Immature natural killer cell (primary cell): Measurements from ENCODE around the gene R3HDM2. TPM values are rescaled to one million over a fixed set of nuclear protein-coding genes. Genes with fewer than 3 reads are reported as not detected.

Source experiments
- DNase-seq, 3 donors: peaks; one replicate each; pipeline ENCODE4 v3.0.0; 2022; ENCODE audit warnings: mixed read lengths in 1 of 3
- H3K27ac Mint-ChIP-seq, 6 donors: one replicate each; pipeline ENCODE4 v1.8.0; 2020; ENCODE audit warnings: mixed read lengths in 6 of 6, mild to moderate bottlenecking in 5 of 6, inconsistent platforms in 4 of 6, moderate library complexity in 3 of 6
- H3K27me3 Mint-ChIP-seq, 3 donors: one replicate each; pipeline ENCODE4 v1.8.0; 2020 to 2021; ENCODE audit warnings: low read depth in 3 of 3, mild to moderate bottlenecking in 3 of 3, mixed read lengths in 3 of 3, moderate library complexity in 3 of 3, inconsistent platforms in 1 of 3
- H3K36me3 Mint-ChIP-seq, 3 donors: one replicate each; pipeline ENCODE4 v1.8.0; 2020; ENCODE audit warnings: mixed read lengths in 3 of 3, inconsistent platforms in 2 of 3, mild to moderate bottlenecking in 2 of 3
- H3K4me1 Mint-ChIP-seq, 2 donors: one replicate each; pipeline ENCODE4 v1.8.0; 2020; ENCODE audit warnings: inconsistent platforms in 2 of 2, mild to moderate bottlenecking in 2 of 2, mixed read lengths in 2 of 2, moderate library complexity in 1 of 2
- H3K4me3 Mint-ChIP-seq, 5 donors: one replicate each; pipeline ENCODE4 v1.8.0; 2020; ENCODE audit warnings: mild to moderate bottlenecking in 5 of 5, mixed read lengths in 5 of 5, inconsistent platforms in 3 of 5, moderate library complexity in 3 of 5
- H3K9me3 Mint-ChIP-seq, 6 donors: one replicate each; pipeline ENCODE4 v1.8.0; 2020; ENCODE audit warnings: mild to moderate bottlenecking in 6 of 6, mixed read lengths in 6 of 6, inconsistent platforms in 4 of 6, moderate library complexity in 3 of 6
- polyA plus RNA-seq, 3 donors: library from polyadenylated mRNA; unstranded; fragments of 300-500 nt; fragmentation: Illumina TruSeq; gene quantifications; one replicate each; pipeline ENCODE4 v1.2.3, GENCODE V29; 2021

R3HDM2 gene
- polyA plus RNA-seq, 3 donors from 2014 or later = 0.12 to 19.0 (median 3.3) TPM

DNA sequence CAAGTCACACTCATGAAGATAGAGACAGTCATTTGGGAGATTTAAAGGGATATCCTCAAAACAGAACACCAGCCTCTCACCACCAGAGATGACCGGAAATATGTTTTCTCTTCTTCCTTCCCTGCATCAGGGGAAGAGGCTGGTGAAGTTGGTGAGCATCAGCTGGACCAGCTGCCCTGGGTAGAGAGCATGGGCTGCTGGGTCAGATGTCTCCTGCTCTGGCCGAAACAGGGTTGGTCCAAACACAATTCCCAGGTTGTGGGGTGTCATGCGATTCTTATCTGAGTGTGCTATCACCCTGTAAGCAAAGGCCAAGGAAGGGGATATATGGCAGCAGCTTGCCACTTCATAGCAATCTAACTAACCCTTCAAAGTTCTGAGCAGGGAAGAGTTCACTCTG is 41.5 kb upstream of the R3HDM2 start:
- peaks cover 40 to 51% (median 46%) of the 10 kb centered on the region in 3 donors for H3K36me3 Mint-ChIP-seq
- H3K27ac Mint-ChIP-seq = peak overlapping the region; percentile 55 to 80 (median 73)
- no peaks in the 10 kb centered on the region for H3K9me3 Mint-ChIP-seq

DNA sequence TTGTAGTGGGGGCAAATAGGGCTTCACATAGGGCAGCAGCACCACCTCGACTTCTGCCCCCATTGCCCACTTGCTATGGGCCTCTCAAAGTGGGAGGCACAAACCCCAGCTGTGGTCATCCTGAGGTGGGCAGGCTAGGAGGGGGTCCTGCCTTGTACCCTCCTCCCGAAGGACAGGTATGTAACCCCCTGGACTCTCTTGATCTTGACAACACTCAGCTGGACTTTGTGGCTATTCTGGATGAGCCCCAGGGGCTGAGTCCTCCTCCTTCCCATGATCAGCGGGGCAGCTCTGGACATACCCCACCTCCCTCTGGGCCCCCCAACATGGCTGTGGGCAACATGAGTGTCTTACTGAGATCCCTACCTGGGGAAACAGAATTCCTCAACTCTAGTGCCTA is 40.8 kb upstream of the R3HDM2 start:
- no peak for DNase-seq
- Mint-ChIP-seq H3K4me1 (peaks cover 73 to 75% of the 10 kb centered on the region in 2 donors), H3K27me3 (peaks cover 27 to 45% (median 41%) of the 10 kb centered on the region in 3 donors), H3K36me3 (peaks cover 37 to 44% (median 42%) of the 10 kb centered on the region in 3 donors), H3K4me3 (no peak overlapping the region), H3K9me3 (no peaks in the 10 kb centered on the region), H3K27ac (peak overlapping the region; percentile 61 to 80 (median 73))

More for the DNA sequence above, 41.5 kb upstream of the R3HDM2 start:
- peaks cover 78 to 82% of the 10 kb centered on the region in 2 donors for H3K4me1 Mint-ChIP-seq
- H3K27me3 Mint-ChIP-seq = peaks cover 35 to 47% (median 46%) of the 10 kb centered on the region in 3 donors
- peak overlapping the region in 1 of 5 donors; percentile 17 for H3K4me3 Mint-ChIP-seq
- no peak for DNase-seq

DNA sequence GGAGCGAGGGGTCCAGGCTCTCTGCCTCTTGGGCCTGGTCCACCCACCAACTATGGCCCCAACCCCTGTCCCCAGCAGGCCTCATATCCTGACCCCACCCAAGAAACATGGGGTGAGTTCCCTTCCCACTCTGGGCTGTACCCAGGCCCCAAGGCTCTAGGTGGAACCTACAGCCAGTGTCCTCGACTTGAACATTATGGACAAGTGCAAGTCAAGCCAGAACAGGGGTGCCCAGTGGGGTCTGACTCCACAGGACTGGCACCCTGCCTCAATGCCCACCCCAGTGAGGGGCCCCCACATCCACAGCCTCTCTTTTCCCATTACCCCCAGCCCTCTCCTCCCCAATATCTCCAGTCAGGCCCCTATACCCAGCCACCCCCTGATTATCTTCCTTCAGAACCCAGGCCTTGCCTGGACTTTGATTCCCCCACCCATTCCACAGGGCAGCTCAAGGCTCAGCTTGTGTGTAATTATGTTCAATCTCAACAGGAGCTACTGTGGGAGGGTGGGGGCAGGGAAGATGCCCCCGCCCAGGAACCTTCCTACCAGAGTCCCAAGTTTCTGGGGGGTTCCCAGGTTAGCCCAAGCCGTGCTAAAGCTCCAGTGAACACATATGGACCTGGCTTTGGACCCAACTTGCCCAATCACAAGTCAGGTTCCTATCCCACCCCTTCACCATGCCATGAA is 40.3 kb upstream of the R3HDM2 start:
- no peak overlapping the region for H3K4me3 Mint-ChIP-seq
- no peaks in the 10 kb centered on the region for H3K9me3 Mint-ChIP-seq
- peaks cover 36 to 44% (median 36%) of the 10 kb centered on the region in 3 donors for H3K36me3 Mint-ChIP-seq
- H3K27ac Mint-ChIP-seq = peak overlapping the region; percentile 60 to 83 (median 70)
- no peak for DNase-seq
- H3K27me3 Mint-ChIP-seq = peaks cover 22 to 41% (median 41%) of the 10 kb centered on the region in 3 donors
- H3K4me1 Mint-ChIP-seq = peaks cover 67 to 70% of the 10 kb centered on the region in 2 donors

DNA sequence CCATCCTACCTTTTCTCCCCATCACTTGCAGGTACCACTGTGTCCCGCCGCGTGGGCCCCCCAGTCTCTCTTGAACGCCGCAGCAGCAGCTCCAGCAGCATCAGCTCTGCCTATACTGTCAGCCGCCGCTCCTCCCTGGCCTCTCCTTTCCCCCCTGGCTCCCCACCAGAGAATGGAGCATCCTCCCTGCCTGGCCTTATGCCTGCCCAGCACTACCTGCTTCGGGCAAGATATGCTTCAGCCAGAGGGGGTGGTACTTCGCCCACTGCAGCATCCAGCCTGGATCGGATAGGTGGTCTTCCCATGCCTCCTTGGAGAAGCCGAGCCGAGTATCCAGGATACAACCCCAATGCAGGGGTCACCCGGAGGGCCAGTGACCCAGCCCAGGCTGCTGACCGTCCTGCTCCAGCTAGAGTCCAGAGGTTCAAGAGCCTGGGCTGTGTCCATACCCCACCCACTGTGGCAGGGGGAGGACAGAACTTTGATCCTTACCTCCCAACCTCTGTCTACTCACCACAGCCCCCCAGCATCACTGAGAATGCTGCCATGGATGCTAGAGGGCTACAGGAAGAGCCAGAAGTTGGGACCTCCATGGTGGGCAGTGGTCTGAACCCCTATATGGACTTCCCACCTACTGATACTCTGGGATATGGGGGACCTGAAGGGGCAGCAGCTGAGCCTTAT is 39.6 kb upstream of the R3HDM2 start:
- H3K4me1 Mint-ChIP-seq = peaks cover 69 to 74% of the 10 kb centered on the region in 2 donors
- H3K27ac Mint-ChIP-seq = peak overlapping the region in 4 of 6 donors; percentile 60 to 83 (median 75)
- H3K27me3 Mint-ChIP-seq = peaks cover 17 to 39% (median 35%) of the 10 kb centered on the region in 3 donors
- no peak overlapping the region for H3K4me3 Mint-ChIP-seq
- no peak for DNase-seq
- H3K36me3 Mint-ChIP-seq = peaks cover 36 to 44% (median 36%) of the 10 kb centered on the region in 3 donors
- H3K9me3 Mint-ChIP-seq = no peaks in the 10 kb centered on the region

DNA sequence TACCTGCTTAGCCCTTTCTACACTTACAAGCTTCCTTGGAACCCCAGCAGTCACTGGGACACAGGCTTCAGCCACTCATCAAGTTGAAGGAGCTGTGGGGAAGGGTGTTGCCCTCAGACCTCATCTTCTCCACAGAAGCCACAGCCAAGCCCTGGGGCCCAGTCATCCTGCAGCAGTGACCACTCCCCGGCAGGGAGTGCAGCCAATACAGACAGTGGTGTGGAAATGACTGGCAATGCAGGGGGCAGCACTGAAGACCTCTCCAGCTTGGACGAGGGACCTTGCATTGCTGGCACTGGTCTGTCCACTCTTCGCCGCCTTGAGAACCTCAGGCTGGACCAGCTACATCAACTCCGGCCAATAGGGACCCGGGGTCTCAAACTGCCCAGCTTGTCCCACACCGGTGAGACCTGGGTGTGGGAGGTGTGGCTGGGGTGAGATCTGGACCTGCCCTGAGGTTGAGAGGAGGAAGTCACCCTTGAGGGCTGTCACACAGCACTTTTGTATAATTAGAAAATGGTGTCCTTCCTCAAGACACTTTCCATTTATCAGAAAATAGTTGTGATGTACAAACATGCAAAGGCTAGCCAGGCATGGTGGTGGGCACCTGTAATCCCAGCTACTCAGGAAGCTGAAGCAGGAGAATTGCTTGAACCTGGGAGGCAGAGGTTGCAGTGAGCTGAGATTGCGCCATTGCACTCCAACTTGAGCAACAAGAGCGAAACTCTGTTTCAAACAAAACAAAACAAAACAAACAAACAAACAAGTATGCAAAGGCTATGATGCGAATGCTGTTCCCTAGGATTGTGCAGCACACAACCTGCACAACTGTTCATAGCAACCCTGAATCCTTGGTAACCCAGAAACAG is 38.7 kb upstream of the R3HDM2 start:
- Mint-ChIP-seq H3K27me3 (peaks cover 18 to 37% (median 34%) of the 10 kb centered on the region in 3 donors), H3K4me1 (peaks cover 62 to 68% of the 10 kb centered on the region in 2 donors), H3K27ac (peak overlapping the region in 5 of 6 donors; percentile 59 to 83 (median 76)), H3K9me3 (no peaks in the 10 kb centered on the region), H3K4me3 (peak overlapping the region in 3 of 5 donors; percentile 6 to 15 (median 6)), H3K36me3 (peaks cover 31 to 38% (median 33%) of the 10 kb centered on the region in 3 donors)
- no peak for DNase-seq

DNA sequence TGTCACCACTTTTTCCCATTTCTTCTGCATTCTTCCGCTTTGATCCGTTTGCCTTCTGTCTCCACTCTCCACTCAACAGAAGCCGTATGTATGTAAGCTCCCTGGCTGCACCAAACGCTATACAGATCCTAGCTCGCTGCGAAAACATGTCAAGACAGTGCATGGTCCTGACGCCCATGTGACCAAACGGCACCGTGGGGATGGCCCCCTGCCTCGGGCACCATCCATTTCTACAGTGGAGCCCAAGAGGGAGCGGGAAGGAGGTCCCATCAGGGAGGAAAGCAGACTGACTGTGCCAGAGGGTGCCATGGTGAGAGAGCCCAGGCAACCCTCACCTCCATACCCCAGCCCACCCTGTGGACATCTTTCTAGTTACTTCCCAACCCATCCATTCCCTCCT is 37.1 kb upstream of the R3HDM2 start:
- H3K9me3 Mint-ChIP-seq = no peaks in the 10 kb centered on the region
- H3K4me1 Mint-ChIP-seq = peaks cover 52 to 61% of the 10 kb centered on the region in 2 donors
- H3K27ac Mint-ChIP-seq = peak overlapping the region; percentile 51 to 89 (median 72)
- H3K27me3 Mint-ChIP-seq = peaks cover 13 to 36% (median 26%) of the 10 kb centered on the region in 3 donors
- no peak for DNase-seq
- H3K4me3 Mint-ChIP-seq = peak overlapping the region in 1 of 5 donors; percentile 13
- peaks cover 17 to 25% (median 22%) of the 10 kb centered on the region in 3 donors for H3K36me3 Mint-ChIP-seq

DNA sequence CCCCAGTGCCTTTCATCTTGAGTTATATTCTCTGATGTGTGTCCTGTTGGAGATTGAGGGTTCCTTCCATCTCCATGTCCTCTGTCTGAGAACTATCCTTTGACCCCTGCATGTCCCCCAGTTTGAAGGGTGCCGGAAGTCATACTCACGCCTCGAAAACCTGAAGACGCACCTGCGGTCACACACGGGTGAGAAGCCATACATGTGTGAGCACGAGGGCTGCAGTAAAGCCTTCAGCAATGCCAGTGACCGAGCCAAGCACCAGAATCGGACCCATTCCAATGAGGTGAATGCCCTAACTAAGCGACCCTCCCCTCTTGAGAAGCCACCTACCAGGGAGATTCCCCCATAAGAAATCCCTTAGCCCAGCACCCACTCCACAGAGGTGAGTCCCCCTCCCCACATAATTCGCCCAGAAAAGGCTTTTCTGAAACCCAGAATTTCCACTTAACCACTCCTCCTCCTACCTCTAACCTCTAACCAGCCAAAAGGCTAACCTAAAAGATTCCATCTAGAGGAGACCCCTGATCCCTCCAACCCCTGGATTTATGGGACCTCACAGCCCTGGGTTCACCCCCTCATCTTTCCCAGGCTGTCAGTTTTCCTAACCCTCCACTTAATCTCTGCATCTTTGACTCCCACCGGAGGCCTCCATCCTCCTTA is 36.5 kb upstream of the R3HDM2 start:
- peak overlapping the region; percentile 32 to 84 (median 64) for H3K27ac Mint-ChIP-seq

DNA sequence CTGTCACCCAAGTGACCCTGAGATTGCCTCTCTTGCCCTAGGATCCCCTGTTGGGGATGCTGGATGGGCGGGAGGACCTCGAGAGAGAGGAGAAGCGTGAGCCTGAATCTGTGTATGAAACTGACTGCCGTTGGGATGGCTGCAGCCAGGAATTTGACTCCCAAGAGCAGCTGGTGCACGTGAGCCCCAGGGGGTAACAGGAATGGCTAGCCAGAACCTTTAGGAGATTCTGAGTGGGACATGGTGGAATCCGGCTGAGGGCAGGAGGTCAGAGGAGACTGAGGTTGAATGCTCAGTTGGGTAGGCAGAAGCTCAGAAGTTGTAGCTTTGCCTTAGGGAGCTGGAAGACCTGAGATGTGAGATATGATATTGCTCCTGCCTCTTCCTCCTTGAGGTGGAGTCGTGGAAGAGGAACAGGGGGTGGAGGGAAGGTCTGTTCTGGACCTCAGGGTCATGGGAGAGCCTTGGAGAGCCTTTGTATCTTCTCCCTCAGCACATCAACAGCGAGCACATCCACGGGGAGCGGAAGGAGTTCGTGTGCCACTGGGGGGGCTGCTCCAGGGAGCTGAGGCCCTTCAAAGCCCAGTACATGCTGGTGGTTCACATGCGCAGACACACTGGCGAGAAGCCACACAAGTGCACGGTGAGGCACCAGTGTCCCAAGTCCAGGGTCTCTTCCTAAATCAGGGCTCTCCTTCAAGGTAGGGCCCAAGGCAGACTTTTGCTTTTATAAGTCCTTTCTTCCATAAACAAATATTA is 35.1 kb upstream of the R3HDM2 start:
- H3K27me3 Mint-ChIP-seq = peaks cover 18 to 35% (median 20%) of the 10 kb centered on the region in 3 donors
- H3K4me3 Mint-ChIP-seq = no peak overlapping the region
- H3K36me3 Mint-ChIP-seq = peaks cover 12 to 13% (median 12%) of the 10 kb centered on the region in 3 donors
- no peak for DNase-seq
- H3K4me1 Mint-ChIP-seq = peaks cover 49 to 61% of the 10 kb centered on the region in 2 donors
- peak overlapping the region; percentile 3 to 75 (median 56) for H3K27ac Mint-ChIP-seq
- H3K9me3 Mint-ChIP-seq = no peaks in the 10 kb centered on the region

More for the DNA sequence above, 36.5 kb upstream of the R3HDM2 start:
- peaks cover 12 to 19% (median 17%) of the 10 kb centered on the region in 3 donors for H3K36me3 Mint-ChIP-seq
- H3K9me3 Mint-ChIP-seq = no peaks in the 10 kb centered on the region
- peaks cover 18 to 35% (median 28%) of the 10 kb centered on the region in 3 donors for H3K27me3 Mint-ChIP-seq
- no peak for DNase-seq
- peaks cover 52 to 61% of the 10 kb centered on the region in 2 donors for H3K4me1 Mint-ChIP-seq
- peak overlapping the region in 1 of 5 donors; percentile 13 for H3K4me3 Mint-ChIP-seq

DNA sequence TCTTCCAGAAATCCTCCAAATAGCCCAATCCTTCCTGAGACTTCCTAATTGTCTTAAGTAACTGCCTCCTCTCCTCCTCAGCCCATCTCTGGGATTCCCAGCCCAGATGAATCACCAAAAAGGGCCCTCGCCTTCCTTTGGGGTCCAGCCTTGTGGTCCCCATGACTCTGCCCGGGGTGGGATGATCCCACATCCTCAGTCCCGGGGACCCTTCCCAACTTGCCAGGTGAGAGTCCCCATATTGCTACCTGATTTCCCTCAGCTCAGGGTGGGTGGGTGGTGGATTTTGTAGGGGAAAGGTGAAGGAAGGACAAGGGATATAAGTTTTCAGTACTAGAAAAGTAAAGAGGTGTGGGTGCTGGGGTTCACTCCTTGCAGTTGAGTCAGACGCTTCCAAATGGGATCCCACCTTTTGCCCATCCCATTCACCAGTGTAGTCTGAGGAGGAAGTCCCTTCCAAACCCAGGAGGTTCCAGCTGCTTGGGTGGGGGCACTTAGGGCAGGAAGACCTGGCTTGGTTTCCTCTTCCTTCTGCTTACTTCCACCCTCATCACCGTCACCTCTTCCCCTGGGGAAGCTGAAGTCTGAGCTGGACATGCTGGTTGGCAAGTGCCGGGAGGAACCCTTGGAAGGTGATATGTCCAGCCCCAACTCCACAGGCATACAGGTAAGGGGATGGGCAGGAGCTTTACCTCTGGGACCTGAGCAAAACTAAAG is 34.3 kb upstream of the R3HDM2 start:
- Mint-ChIP-seq H3K4me1 (peaks cover 49 to 66% of the 10 kb centered on the region in 2 donors), H3K36me3 (peaks cover 12 to 13% (median 12%) of the 10 kb centered on the region in 3 donors), H3K27ac (peak overlapping the region in 2 of 6 donors; percentile 71 to 83), H3K4me3 (no peak overlapping the region), H3K27me3 (peaks cover 16 to 35% (median 23%) of the 10 kb centered on the region in 3 donors), H3K9me3 (no peaks in the 10 kb centered on the region)
- no peak for DNase-seq

DNA sequence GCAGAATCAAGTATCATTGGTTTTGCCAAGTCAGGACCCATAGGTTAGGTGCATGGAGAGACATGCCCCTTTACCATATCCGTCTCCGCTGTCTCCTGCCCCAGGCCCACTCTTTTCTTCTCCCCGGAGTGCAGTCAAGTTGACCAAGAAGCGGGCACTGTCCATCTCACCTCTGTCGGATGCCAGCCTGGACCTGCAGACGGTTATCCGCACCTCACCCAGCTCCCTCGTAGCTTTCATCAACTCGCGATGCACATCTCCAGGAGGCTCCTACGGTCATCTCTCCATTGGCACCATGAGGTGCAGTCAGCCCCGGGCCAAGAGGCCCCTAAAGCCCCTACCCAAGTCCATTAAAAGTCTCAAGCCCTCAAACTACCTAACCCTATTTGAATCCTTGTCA is 33.7 kb upstream of the R3HDM2 start:
- no peak for DNase-seq
- Mint-ChIP-seq H3K9me3 (no peaks in the 10 kb centered on the region), H3K27me3 (peaks cover 16 to 37% (median 22%) of the 10 kb centered on the region in 3 donors), H3K36me3 (peaks cover 10 to 12% (median 12%) of the 10 kb centered on the region in 3 donors), H3K4me1 (peaks cover 44 to 67% of the 10 kb centered on the region in 2 donors), H3K27ac (peak overlapping the region in 2 of 6 donors; percentile 65 to 83), H3K4me3 (no peak overlapping the region)

DNA sequence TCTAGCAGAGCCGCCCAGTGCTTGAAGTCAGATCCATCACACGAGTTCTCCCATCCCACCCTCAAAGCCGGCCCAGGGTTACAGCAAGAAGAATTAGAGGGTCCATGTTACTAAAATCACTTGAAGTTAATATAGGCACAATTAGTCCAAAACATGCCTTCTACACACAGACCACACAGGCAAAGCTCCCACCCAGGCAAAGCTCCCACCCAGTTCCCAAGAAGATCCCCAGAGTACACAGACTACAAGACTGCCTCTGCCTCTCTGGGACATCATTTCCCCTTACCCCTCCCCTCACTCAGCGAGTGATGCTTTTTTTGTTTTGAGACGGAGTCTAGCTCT is 32.0 kb upstream of the R3HDM2 start:
- Mint-ChIP-seq H3K27ac (peak overlapping the region in 5 of 6 donors; percentile 49 to 92 (median 85)), H3K9me3 (no peaks in the 10 kb centered on the region), H3K4me3 (peak overlapping the region; percentile 86 to 95 (median 89)), H3K4me1 (peaks cover 44 to 62% of the 10 kb centered on the region in 2 donors), H3K27me3 (peaks cover 17 to 33% (median 20%) of the 10 kb centered on the region in 3 donors), H3K36me3 (peaks cover 0 to 3% (median 2%) of the 10 kb centered on the region in 3 donors)
- DNase-seq = no peak
